Measurements from ENCODE around the gene PTOV1.

PTOV1 gene

GRCh38 chr19:49833599-49833998 lies 17.4 kb upstream of the PTOV1 start:
- CTCF ChIA-PET, result interaction anchor here (0.7 kb wide), 1 partner anchor 8 kb away, joined by 6 read pairs; no protein-coding TSS in a partner anchor
- POLR2A ChIA-PET (ENCODE audit: low non-redundant PET), result no interaction called here
- DNase-seq (ENCODE audit: low spot score), result no peak
- TF ChIP-seq, protein P1, sequence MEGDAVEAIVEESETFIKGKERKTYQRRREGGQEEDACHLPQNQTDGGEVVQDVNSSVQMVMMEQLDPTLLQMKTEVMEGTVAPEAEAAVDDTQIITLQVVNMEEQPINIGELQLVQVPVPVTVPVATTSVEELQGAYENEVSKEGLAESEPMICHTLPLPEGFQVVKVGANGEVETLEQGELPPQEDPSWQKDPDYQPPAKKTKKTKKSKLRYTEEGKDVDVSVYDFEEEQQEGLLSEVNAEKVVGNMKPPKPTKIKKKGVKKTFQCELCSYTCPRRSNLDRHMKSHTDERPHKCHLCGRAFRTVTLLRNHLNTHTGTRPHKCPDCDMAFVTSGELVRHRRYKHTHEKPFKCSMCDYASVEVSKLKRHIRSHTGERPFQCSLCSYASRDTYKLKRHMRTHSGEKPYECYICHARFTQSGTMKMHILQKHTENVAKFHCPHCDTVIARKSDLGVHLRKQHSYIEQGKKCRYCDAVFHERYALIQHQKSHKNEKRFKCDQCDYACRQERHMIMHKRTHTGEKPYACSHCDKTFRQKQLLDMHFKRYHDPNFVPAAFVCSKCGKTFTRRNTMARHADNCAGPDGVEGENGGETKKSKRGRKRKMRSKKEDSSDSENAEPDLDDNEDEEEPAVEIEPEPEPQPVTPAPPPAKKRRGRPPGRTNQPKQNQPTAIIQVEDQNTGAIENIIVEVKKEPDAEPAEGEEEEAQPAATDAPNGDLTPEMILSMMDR (conservative IDR thresholded peaks at IDR 0.05; ENCODE audit: low read depth), result no peak
- peak overlapping the region; percentile 8 for H3K27ac ChIP-seq

GRCh38 chr19:49835562-49835961 lies 15.4 kb upstream of the PTOV1 start:
- H3K27ac ChIP-seq, result no peak overlapping the region
- no peak for DNase-seq (ENCODE audit: low spot score)
- ChIA-PET POLR2A (ENCODE audit: low non-redundant PET) (no interaction called here), CTCF (interaction anchor here (0.5 to 0.6 kb wide), 2 partner anchors 25 to 27 kb away, joined by 4 read pairs; no protein-coding TSS in a partner anchor)
- TF ChIP-seq, protein P1 (conservative IDR thresholded peaks at IDR 0.05; ENCODE audit: low read depth), result no peak

DNA sequence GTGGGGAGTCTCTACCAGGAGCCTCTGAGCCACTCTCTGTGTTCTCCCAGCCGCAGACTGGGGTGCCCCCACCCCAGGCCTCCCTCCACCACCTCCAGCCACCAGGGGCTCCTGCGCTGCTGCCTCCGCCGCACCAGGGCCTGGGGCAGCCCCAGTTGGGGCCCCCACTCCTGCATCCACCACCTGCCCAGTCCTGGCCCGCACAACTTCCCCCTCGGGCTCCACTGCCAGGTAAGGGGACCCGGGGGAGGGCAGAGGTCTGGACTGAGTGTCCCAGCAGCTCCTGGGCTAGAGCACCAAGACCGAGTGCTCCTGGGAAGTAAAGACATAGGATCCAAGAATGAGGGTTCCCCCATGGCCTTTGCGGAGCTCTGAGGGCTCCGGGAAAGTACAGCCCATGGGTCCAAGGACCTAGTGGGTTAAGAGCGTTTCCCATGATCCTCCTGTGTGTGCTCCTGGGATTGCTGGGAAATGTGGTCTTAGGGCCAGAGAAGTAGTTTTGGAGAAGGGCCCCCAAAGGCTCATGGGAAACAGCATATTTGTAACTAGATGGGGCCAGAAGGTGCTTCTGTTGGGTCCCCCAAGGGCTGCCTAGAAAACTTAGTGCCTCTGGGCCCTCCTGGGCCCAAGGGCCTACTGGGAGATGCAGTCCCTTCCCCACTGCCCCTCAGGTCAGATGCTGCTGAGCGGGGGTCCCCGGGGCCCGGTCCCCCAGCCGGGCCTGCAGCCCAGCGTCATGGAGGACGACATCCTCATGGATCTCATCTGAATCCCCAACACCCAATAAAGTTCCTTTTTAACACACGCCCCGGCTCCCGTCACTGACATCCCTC lies 14.6 kb upstream of the PTOV1 start:
- peak overlapping the region; percentile 11; the same call in 1 of the 2 replicates for H3K27ac ChIP-seq
- CTCF ChIA-PET, result interaction anchor here (0.5 to 0.6 kb wide), 2 partner anchors 26 to 30 kb away, joined by 3 to 4 read pairs; no protein-coding TSS in a partner anchor
- no peak for DNase-seq (ENCODE audit: low spot score)
- POLR2A ChIA-PET (ENCODE audit: low non-redundant PET), result no interaction called here
- TF ChIP-seq, protein P1 (conservative IDR thresholded peaks at IDR 0.05; ENCODE audit: low read depth), result no peak

DNA sequence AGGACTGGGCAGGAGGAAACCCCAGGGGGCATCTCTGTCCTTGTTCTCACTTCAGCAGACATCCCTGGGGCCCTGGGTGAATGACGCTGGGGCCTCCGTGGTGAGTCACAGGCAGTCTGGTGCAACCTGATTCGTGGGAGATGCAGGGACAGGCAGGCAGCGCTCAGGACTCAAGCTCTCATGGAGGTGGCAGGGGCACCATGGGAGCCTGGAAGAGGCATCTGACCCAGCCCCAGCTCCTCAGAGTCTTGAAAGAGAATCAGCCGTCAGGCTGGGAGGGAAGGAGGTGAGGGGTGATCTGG lies 14.0 kb upstream of the PTOV1 start:
- TF ChIP-seq, protein P1 (conservative IDR thresholded peaks at IDR 0.05; ENCODE audit: low read depth), result no peak
- POLR2A ChIA-PET (ENCODE audit: low non-redundant PET), result no interaction called here
- no peak for DNase-seq (ENCODE audit: low spot score)
- peak overlapping the region; percentile 11; the same call in 1 of the 2 replicates for H3K27ac ChIP-seq
- CTCF ChIA-PET, result interaction anchor here (0.6 kb wide), 1 partner anchor 29 kb away, joined by 3 read pairs; no protein-coding TSS in a partner anchor

DNA sequence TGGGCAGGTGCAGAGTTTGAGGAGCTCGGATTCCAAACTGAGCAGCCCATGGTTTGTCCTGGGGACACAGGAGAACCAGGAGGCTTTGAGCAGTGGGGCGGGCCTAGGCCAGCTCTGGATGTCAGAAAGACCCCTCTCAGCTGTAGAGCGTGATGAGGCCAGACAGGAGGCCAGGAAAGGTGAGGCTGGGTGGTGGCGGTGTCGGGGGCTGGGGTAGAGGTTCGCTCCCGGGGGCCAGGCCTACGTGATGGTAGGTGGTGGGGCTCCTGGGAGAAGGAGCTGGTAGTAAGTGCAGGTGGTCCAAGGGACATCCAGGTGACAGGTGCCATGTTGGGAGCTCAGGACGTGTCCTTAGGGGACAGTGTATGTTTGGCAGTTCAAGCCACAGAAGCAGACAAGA lies 13.5 kb upstream of the PTOV1 start:
- peak overlapping the region; percentile 11; the same call in 1 of the 2 replicates for H3K27ac ChIP-seq
- POLR2A ChIA-PET (ENCODE audit: low non-redundant PET), result no interaction called here
- CTCF ChIA-PET, result no interaction called here
- no peak for DNase-seq (ENCODE audit: low spot score)
- TF ChIP-seq, protein P1 (conservative IDR thresholded peaks at IDR 0.05; ENCODE audit: low read depth), result no peak

DNA sequence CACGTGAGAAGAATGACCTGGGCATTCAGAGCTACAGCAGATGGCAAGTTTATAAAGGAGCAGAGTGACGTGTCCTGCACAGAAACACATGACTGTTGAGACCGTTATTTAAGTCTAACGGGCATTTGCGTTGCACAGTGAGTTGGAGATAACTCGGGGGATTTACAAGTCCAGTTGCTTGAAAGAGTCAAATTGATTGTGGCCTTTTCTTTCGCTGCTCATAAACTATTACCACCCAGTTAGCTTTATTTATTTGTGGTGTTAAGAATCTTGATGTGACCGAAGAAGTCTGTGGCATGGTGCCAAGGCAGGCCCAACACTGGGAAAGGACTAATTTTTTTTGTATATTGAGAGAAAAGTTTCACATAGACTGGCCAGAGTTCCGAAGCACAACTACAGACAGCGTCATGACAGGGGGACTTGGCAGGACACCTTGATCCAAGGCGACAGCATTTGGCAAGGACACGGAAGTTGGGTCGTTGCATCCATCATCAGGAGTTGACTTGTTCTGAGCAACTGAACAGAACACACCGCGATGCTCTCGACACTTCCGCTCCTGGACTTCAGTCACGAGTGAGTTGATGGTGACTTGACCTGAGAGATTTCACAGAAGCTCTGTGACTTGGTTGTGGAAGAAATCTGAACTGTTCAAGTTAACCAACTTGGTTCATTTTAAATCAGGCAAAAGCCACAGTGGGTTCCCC lies 11.9 kb upstream of the PTOV1 start:
- ChIA-PET POLR2A (ENCODE audit: low non-redundant PET) (interaction anchor here (0.6 kb wide), 1 partner anchor 20 kb away, joined by 10 read pairs; no protein-coding TSS in a partner anchor), CTCF (interaction anchor here (0.6 kb wide), 1 partner anchor 544 kb away, joined by 3 read pairs; no protein-coding TSS in a partner anchor)
- no peak overlapping the region for H3K27ac ChIP-seq

More for the DNA sequence above, 11.9 kb upstream of the PTOV1 start:
- no peak for DNase-seq (ENCODE audit: low spot score)
- TF ChIP-seq, protein P1 (conservative IDR thresholded peaks at IDR 0.05; ENCODE audit: low read depth), result no peak
